ENCODE results near the gene MLLT1.

MLLT1 gene

GRCh38 chr19:6258812-6259311 lies 20.9 kb downstream of the MLLT1 start:
- DNase-seq = no peak

- no peak for DNase-seq
Observed at GRCh38 chr19:6253954-6254733, 25.6 kb downstream of the MLLT1 start.

GRCh38 chr19:6252066-6252465 lies 27.7 kb downstream of the MLLT1 start:
- DNase-seq = no peak

- no peak for DNase-seq
Observed at GRCh38 chr19:6250909-6251308, 28.9 kb downstream of the MLLT1 start.

GRCh38 chr19:6250024-6250615 lies 29.7 kb downstream of the MLLT1 start:
- DNase-seq = no peak

GRCh38 chr19:6249296-6249695 lies 30.5 kb downstream of the MLLT1 start:
- no peak for DNase-seq

- DNase-seq = no peak
Observed at GRCh38 chr19:6248844-6249243, 30.9 kb downstream of the MLLT1 start.

- no peak for DNase-seq
Observed at GRCh38 chr19:6248341-6248740, 31.4 kb downstream of the MLLT1 start.

- DNase-seq = no peak
Observed at GRCh38 chr19:6247007-6247288, 32.8 kb downstream of the MLLT1 start.

GRCh38 chr19:6246174-6247006 lies 33.4 kb downstream of the MLLT1 start:
- no peak for DNase-seq

- no peak for DNase-seq
Observed at GRCh38 chr19:6242677-6243076, 37.1 kb downstream of the MLLT1 start.

- DNase-seq = no peak
Observed at GRCh38 chr19:6241680-6242377, 37.9 kb downstream of the MLLT1 start.

GRCh38 chr19:6241056-6241455 lies 38.7 kb downstream of the MLLT1 start:
- DNase-seq = no peak

- DNase-seq = no peak
Observed at GRCh38 chr19:6239871-6240676, 39.7 kb downstream of the MLLT1 start.

GRCh38 chr19:6239401-6239844 lies 40.4 kb downstream of the MLLT1 start:
- DNase-seq = no peak

- no peak for DNase-seq
Observed at GRCh38 chr19:6238643-6239281, 41.0 kb downstream of the MLLT1 start.

GRCh38 chr19:6238256-6238642 lies 41.5 kb downstream of the MLLT1 start:
- DNase-seq = no peak

GRCh38 chr19:6236310-6237291 lies 43.2 kb downstream of the MLLT1 start:
- DNase-seq = no peak

GRCh38 chr19:6235031-6235951 lies 44.5 kb downstream of the MLLT1 start:
- no peak for DNase-seq
